Measurements from ENCODE around the gene SH3GL2.

Gene SH3GL2

DNA sequence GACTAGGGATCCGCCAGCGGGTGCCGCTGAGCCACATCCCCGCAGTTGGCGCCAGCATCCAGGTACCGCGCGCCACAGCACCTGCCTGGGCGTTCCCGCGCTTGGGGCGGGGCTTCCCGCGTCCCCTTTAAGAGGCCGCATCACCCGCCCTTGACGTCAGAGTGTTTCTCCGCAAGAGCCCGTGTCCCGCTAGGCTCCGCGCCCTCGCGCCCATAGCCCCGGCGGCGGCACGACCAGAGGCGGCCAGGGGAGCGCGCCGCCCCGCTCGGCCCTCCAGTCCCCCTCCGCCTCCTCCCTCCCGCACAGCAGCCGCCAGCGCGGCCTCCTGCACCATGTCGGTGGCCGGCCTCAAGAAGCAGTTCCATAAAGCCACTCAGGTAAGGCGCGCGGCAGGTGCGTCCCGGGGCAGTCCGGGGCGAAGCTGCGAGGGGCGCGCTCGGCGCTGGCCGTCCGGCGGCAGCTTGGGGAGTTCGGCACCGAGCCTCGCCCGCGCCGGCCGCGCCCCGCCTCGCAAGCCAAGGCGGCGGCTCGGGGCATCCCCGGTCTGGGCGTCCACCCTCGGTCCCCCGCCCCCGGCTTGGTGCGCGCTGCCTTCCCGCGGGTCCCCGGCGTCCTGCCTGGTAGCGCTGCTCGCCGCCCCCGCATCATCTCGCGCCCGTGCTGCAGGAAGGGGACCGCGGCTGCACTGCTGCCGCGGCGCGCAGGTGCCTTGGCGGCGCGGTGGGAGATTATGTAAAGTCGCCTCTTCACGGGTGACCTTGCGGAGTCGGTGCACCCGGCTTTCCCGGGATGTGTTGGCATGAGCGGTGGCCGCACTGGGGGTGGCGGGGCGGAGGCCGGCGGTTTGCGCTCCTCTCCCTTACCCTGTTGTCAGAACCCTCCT is at the start of gene SH3GL2:
Gene SH3GL2 (plus strand): TSS at position 156 of the 883 bp plus-strand sequence.
- Mint-ChIP-seq H3K9me3 (peaks cover 2% of the 10 kb centered on the region), H3K4me1 (peaks cover 6% of the 10 kb centered on the region), H3K4me3 (no peak within 1 kb of the TSS), H3K36me3 (no peaks in the 10 kb centered on the region), H3K27ac (no peak within 1 kb of the TSS), H3K27me3 (peaks cover 35% of the 10 kb centered on the region)
- ATAC-seq, result peak; percentile 41

GRCh38 chr9:17531642-17532254 is 47.1 kb upstream of the SH3GL2 start:
- Mint-ChIP-seq H3K36me3 (no peaks in the 10 kb centered on the region), H3K27me3 (no peaks in the 10 kb centered on the region), H3K9me3 (no peaks in the 10 kb centered on the region), H3K4me1 (no peaks in the 10 kb centered on the region), H3K27ac (no peak overlapping the region), H3K4me3 (no peak overlapping the region)
- ATAC-seq, result no peak

DNA sequence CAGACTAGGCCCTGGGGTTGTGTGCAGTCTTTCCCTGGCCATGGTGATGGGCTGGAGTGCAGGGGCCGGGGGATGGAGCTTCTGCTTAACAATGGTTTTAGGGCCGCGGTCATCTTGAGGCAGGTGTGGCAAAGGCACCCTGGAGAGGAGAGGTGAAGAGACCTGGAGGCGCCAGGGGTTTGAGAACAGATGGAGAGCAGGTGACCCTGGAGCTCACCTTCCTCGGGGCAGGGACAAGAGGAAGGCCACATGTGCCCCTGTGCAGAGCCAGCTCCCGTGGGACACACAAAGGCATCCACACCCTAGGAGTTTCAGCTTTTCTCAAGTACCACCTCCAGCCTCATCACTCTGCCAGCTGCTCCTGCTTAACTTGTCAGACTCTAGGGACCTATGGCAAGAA is 46.4 kb upstream of the SH3GL2 start:
- no peaks in the 10 kb centered on the region for H3K36me3 Mint-ChIP-seq
- ATAC-seq, result no peak

DNA sequence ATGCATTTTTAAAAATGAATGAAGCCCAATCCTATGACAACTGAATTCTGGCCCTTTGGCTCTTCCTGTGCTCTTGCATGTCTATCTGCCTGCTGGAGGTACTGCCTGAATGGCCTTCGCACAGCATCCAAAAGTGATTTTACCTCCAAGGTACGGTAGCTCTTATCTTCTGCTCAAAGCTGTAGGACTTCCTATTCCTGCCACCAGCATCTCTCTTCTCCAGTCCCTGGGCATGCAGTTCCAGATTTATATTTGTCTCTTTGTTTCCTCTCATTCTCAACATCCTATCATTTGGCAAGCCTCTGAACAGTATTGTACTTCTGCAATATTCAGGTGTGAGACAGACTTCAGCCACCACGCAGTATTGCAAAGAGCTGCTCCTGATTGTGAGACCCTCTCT is 43.7 kb upstream of the SH3GL2 start:
- H3K36me3 Mint-ChIP-seq, result no peaks in the 10 kb centered on the region
- ATAC-seq, result no peak

More for the DNA sequence above, 46.4 kb upstream of the SH3GL2 start:
- Mint-ChIP-seq H3K9me3 (no peaks in the 10 kb centered on the region), H3K4me1 (no peaks in the 10 kb centered on the region), H3K27ac (no peak overlapping the region), H3K4me3 (no peak overlapping the region), H3K27me3 (no peaks in the 10 kb centered on the region)

GRCh38 chr9:17536027-17536426 is 42.8 kb upstream of the SH3GL2 start:
- ATAC-seq, result no peak
- H3K27ac Mint-ChIP-seq, result no peak overlapping the region

More for the DNA sequence above, 43.7 kb upstream of the SH3GL2 start:
- Mint-ChIP-seq H3K27me3 (no peaks in the 10 kb centered on the region), H3K4me3 (no peak overlapping the region), H3K9me3 (no peaks in the 10 kb centered on the region), H3K27ac (no peak overlapping the region), H3K4me1 (no peaks in the 10 kb centered on the region)

GRCh38 chr9:17551023-17551422 is 27.8 kb upstream of the SH3GL2 start:
- Mint-ChIP-seq H3K27me3 (no peaks in the 10 kb centered on the region), H3K27ac (no peak overlapping the region), H3K4me3 (no peak overlapping the region), H3K4me1 (peaks cover 6% of the 10 kb centered on the region), H3K36me3 (no peaks in the 10 kb centered on the region), H3K9me3 (peaks cover 10% of the 10 kb centered on the region)
- ATAC-seq, result no peak

More at GRCh38 chr9:17536027-17536426, 42.8 kb upstream of the SH3GL2 start:
- H3K9me3 Mint-ChIP-seq, result no peaks in the 10 kb centered on the region
- no peak overlapping the region for H3K4me3 Mint-ChIP-seq
- no peaks in the 10 kb centered on the region for H3K27me3 Mint-ChIP-seq
- no peaks in the 10 kb centered on the region for H3K36me3 Mint-ChIP-seq
- H3K4me1 Mint-ChIP-seq, result no peaks in the 10 kb centered on the region

DNA sequence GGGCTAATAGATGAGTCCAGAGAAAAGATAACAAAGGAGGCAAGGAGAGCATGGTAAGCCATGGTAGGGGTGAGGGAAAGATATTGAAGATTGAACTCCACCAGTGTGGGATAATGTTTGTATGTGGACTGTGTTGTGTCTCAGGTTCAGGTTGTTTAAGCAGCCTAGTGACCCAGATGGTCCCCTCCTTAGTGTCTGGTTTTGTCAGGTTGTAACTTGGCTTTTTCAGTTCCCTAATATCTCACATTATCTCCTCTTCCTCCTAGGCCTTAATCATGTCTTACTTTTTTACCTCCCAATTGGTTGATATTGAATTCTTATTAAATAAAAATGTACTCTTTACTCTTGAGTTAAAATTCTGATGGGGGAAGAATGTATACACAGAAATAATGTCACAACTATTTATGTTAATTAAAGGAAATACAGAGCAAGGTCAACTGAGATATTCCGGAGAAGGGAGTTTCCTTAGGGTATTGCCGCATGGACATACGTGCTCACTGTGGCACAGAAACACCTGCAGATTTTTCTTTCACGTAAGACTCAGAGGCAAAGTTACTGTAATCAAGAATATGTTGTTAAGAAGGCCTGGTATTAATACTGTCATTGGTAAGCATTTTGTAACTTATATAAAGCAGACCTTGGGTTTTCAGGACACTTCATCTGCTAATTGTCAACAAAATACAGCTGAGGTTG is 23.4 kb upstream of the SH3GL2 start:
- Mint-ChIP-seq H3K27ac (no peak overlapping the region), H3K4me3 (no peak overlapping the region), H3K27me3 (no peaks in the 10 kb centered on the region), H3K36me3 (no peaks in the 10 kb centered on the region), H3K9me3 (peaks cover 7% of the 10 kb centered on the region), H3K4me1 (peaks cover 6% of the 10 kb centered on the region)
- ATAC-seq, result no peak

GRCh38 chr9:17556255-17556654 is 22.6 kb upstream of the SH3GL2 start:
- Mint-ChIP-seq H3K36me3 (no peaks in the 10 kb centered on the region), H3K27me3 (no peaks in the 10 kb centered on the region), H3K27ac (no peak overlapping the region), H3K4me1 (peaks cover 6% of the 10 kb centered on the region), H3K4me3 (no peak overlapping the region), H3K9me3 (peaks cover 7% of the 10 kb centered on the region)
- no peak for ATAC-seq

DNA sequence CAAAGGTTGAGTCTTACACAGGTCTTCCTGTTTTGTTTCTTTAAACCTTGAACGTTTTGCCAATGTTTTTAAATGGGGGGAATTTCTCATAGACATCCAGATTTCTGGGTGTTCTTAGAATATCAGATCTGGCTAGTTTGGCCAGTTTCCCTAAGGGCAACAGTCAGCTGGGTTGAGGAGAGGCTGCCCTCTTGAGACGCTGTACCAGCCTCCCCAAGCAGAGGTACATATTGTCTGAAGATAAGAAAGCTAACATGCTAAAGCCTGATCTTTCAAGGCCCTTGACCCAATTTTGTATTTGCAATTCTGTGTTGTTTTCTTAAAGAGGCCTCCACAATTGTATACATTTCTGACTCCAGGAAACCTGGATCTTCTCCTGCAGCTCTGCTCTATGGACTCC is 21.9 kb upstream of the SH3GL2 start:
- H3K27me3 Mint-ChIP-seq, result no peaks in the 10 kb centered on the region
- H3K4me3 Mint-ChIP-seq, result no peak overlapping the region
- peaks cover 6% of the 10 kb centered on the region for H3K4me1 Mint-ChIP-seq
- H3K36me3 Mint-ChIP-seq, result no peaks in the 10 kb centered on the region
- H3K9me3 Mint-ChIP-seq, result peaks cover 7% of the 10 kb centered on the region
- ATAC-seq, result no peak
- no peak overlapping the region for H3K27ac Mint-ChIP-seq

DNA sequence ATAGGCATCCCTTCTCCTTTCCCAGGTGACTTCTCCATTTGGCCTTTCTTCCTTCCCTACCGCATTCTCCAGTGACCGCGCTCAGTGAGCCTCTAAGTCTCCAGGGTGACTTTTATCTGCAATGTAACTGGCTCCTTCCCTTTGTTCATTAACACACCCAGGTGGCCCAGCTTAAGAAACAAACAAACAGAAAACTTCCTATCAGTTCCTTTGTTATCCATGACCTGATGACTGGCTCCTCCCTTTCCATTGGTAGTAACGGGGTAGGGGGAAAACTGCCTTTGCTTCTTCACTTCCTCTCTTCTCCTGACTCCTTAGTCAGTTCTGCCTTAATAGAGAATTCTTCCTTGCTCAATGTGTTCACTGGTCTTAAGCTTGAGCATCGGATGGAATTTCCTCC is 7.0 kb upstream of the SH3GL2 start:
- H3K27ac Mint-ChIP-seq, result no peak overlapping the region
- ATAC-seq, result no peak
- no peaks in the 10 kb centered on the region for H3K4me1 Mint-ChIP-seq
- no peak overlapping the region for H3K4me3 Mint-ChIP-seq
- no peaks in the 10 kb centered on the region for H3K27me3 Mint-ChIP-seq
- H3K9me3 Mint-ChIP-seq, result no peaks in the 10 kb centered on the region
- H3K36me3 Mint-ChIP-seq, result no peaks in the 10 kb centered on the region

DNA sequence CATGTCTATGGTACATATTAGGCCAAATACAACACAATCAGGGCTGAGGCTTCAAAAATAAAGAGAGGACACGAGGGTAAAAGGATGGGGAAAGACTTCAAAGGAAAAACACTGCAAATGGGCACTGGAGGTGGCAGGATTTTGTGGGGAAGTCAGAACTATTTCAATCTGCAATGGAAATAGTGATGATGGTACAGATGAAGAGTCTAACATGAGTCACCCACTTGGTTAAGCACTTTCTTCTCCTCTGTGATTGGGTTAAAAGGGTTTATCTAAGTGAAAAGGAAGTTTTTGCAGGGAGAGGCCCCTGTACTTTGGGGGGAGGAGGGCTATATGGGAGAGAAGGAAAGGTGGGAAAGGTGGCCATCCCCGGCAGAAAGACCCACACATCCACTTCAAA is 4.5 kb upstream of the SH3GL2 start:
- ATAC-seq, result no peak
- H3K27me3 Mint-ChIP-seq, result peaks cover 14% of the 10 kb centered on the region
- no peaks in the 10 kb centered on the region for H3K36me3 Mint-ChIP-seq
- H3K4me3 Mint-ChIP-seq, result no peak overlapping the region
- no peak overlapping the region for H3K27ac Mint-ChIP-seq
- H3K9me3 Mint-ChIP-seq, result peaks cover 2% of the 10 kb centered on the region
- peaks cover under 1% of the 10 kb centered on the region for H3K4me1 Mint-ChIP-seq

GRCh38 chr9:17578577-17578910 is 322 bp upstream of the SH3GL2 start:
- peaks cover 6% of the 10 kb centered on the region for H3K4me1 Mint-ChIP-seq
- peaks cover 2% of the 10 kb centered on the region for H3K9me3 Mint-ChIP-seq
- peaks cover 35% of the 10 kb centered on the region for H3K27me3 Mint-ChIP-seq
- H3K4me3 Mint-ChIP-seq, result no peak overlapping the region
- no peaks in the 10 kb centered on the region for H3K36me3 Mint-ChIP-seq
- no peak overlapping the region for H3K27ac Mint-ChIP-seq
- ATAC-seq, result no peak

DNA sequence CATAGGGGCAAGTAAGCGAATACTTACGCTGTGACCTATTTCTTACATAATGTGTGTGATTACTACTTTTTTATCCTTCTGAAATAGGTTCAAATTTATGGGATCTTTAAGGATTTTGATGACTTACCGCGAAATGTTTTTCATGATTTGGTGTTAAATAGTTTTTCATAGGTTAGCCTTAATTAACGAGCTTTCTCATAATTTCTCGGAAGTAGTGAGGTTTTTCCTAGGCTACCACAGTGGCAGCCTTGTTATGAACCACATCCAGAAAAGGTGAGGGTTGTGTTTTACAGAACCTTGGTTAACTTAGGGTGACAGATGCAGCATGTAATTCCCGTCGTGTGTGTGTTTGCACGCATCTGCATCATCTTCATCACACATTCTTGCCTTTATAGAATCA is 1.3 kb downstream of the SH3GL2 start:
- no peaks in the 10 kb centered on the region for H3K36me3 Mint-ChIP-seq
- H3K4me1 Mint-ChIP-seq, result peaks cover 6% of the 10 kb centered on the region
- H3K27me3 Mint-ChIP-seq, result peaks cover 35% of the 10 kb centered on the region
- no peak overlapping the region for H3K4me3 Mint-ChIP-seq
- peaks cover 2% of the 10 kb centered on the region for H3K9me3 Mint-ChIP-seq
- no peak overlapping the region for H3K27ac Mint-ChIP-seq
- ATAC-seq, result no peak

DNA sequence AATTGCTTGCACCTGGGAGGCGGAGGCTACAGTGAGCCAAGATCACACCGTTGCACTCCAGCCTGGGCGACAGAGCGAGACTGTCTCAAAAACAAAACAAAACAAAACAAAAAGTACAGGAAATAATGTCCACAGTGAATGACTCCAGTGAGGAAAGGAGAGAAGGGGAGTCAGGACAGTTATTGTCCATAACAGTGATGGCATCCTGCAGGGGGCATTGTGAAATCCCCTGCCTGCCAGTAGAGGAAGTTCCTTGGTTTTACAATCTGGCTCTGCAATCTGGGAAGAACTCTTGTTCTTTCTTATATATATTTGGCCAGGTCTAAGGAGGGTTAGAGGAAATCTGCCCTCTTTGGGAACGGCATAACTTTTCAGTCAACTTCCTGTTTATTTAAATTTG is 8.2 kb downstream of the SH3GL2 start:
- ATAC-seq, result no peak
- Mint-ChIP-seq H3K27me3 (no peaks in the 10 kb centered on the region), H3K9me3 (peaks cover 2% of the 10 kb centered on the region), H3K27ac (no peak overlapping the region), H3K4me3 (no peak overlapping the region), H3K36me3 (no peaks in the 10 kb centered on the region), H3K4me1 (no peaks in the 10 kb centered on the region)

- Mint-ChIP-seq H3K27ac (no peak overlapping the region), H3K9me3 (peaks cover 2% of the 10 kb centered on the region), H3K4me3 (no peak overlapping the region), H3K4me1 (no peaks in the 10 kb centered on the region), H3K27me3 (no peaks in the 10 kb centered on the region), H3K36me3 (no peaks in the 10 kb centered on the region)
- ATAC-seq, result no peak
Measured at GRCh38 chr9:17588395-17588794, 9.5 kb downstream of the SH3GL2 start.

Data from stimulated activated memory B cell treated with anti-CD40 and anti-IgM and Interleukin-4, amounts not matched to agents 10 μg/mL and 1 μg/mL and 100 μg/mL, for 72 hours (primary cell).